GM13977 (cell line): ENCODE data around the gene WBP2.

Source experiments
- DNase-seq: peaks from one replicate; pipeline ENCODE4 v3.0.0; 2012; ENCODE audit warnings: low spot score
- in situ Hi-C: fragments of 300-500 bp; cut with MboI; formaldehyde crosslinking; loops from one replicate; pipeline ENCODE4 v1.12.0; 2022; ENCODE audit warnings: low sequenced_read_pairs, low pct_unique_long_range_greater_than_20kb, mixed read lengths, inconsistent platforms; ENCODE audit not compliant: unreplicated experiment
- TF ChIP-seq, protein P1 (sequence below): IDR thresholded peaks from 2 replicates; pipeline ENCODE4 v1.5.1; 2012; ENCODE audit warnings: mild to moderate bottlenecking, control low read depth; ENCODE audit not compliant: insufficient read depth; ENCODE audit errors: extremely low read depth, missing control alignments

The WBP2 gene

GRCh38 chr17:75831032-75831571 lies 24.0 kb downstream of the WBP2 start:
- in situ Hi-C loops: no loop called here
- TF ChIP-seq, protein P1, sequence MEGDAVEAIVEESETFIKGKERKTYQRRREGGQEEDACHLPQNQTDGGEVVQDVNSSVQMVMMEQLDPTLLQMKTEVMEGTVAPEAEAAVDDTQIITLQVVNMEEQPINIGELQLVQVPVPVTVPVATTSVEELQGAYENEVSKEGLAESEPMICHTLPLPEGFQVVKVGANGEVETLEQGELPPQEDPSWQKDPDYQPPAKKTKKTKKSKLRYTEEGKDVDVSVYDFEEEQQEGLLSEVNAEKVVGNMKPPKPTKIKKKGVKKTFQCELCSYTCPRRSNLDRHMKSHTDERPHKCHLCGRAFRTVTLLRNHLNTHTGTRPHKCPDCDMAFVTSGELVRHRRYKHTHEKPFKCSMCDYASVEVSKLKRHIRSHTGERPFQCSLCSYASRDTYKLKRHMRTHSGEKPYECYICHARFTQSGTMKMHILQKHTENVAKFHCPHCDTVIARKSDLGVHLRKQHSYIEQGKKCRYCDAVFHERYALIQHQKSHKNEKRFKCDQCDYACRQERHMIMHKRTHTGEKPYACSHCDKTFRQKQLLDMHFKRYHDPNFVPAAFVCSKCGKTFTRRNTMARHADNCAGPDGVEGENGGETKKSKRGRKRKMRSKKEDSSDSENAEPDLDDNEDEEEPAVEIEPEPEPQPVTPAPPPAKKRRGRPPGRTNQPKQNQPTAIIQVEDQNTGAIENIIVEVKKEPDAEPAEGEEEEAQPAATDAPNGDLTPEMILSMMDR: no peak
- DNase-seq: no peak

DNA sequence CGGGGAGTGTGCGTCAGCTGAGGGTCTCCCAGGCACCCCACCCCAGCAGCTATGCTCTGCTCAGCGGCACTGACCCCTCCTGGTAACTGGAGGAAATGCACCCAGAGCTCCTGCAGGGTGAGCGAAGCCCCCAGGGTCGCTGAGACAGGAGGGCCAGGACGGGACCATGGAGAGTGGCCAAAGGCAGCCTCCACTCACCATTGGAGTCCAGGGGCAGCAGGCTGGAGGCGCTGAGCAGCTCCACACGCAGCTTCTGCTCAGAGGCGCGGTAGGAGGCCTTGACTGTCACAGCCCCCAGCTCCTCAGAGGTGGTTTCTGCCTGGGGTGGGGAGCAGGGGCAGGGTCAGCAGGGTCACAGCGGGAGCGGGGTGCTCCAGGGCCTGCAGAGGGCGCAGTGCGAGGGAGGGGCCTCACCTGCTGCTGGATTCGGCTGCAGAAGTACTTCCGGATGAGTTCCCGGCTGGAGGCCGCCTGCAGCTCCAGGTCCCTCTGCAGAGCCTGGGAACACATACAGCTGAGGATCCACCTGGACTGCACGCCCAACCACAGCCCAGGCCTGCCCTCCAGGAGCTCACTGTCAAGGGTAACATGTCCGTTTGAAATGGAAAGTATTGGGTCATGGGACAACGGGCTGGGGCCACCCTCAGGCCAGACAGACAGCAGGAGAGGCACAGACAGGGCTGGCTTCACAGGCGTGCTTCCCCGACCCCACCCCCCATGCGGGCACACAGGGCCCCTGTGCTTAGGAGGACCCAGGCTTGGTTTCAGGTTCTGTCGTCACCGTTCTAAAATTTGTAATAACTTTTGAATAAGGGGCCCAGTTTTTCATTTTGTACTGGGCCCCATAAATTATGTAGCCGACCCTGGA lies 24.7 kb downstream of the WBP2 start:
- peak; percentile 61 for DNase-seq

DNA sequence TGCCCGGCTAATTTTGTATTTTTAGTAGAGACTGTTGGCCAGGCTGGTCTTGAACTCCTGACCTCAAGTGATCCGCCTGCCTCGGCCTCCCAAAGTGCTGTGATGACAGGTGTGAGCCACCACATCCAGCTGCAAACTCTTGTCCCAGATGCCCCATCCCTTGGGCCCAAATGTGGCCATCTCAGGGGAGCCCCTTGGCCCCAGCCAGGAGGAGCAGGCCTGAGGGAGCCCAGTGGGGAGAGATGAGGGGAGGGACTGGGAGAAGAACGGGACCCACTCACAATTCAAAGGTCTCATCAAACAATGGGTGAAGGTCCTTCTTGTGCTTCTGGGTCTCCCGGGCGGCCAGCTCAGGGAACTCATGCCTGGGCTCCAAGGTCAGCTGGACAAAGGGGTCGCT lies 25.4 kb downstream of the WBP2 start:
- peak; percentile 23 for DNase-seq
- TF ChIP-seq, protein P1: no peak
- in situ Hi-C loops: no loop called here

More for the DNA sequence above, 24.7 kb downstream of the WBP2 start:
- TF ChIP-seq, protein P1: peak; percentile 60
- in situ Hi-C loops: no loop called here

- TF ChIP-seq, protein P1: no peak
- in situ Hi-C loops: no loop called here
- DNase-seq: no peak
These were observed 26.4 kb downstream of the WBP2 start for GRCh38 chr17:75828741-75829140.

- in situ Hi-C loops: no loop called here
- DNase-seq: no peak
- TF ChIP-seq, protein P1: no peak
These were observed 27.1 kb downstream of the WBP2 start for GRCh38 chr17:75828076-75828400.

- in situ Hi-C loops: no loop called here
- TF ChIP-seq, protein P1: peak; percentile 72
- DNase-seq: peak; percentile 93
These were observed 27.6 kb downstream of the WBP2 start for GRCh38 chr17:75827308-75828075.
